Keratinocyte (primary cell): ENCODE data around the gene CCDC88A. TPM values are rescaled to one million over a fixed set of nuclear protein-coding genes. Genes with fewer than 3 reads are reported as not detected.

ENCODE experiments used
- DNase-seq: peaks from one replicate; pipeline ENCODE4 v3.0.0-alpha.2; 2011; ENCODE audit warnings: low read depth, missing footprints, low spot score
- FAIRE-seq: peaks from 2 replicates; lab custom pipeline; 2011; peaks lifted over from hg19 to GRCh38; lab: Jason Lieb, UNC
- H2AFZ ChIP-seq: 2 replicates; pipeline ENCODE4 v1.6.0; 2012; ENCODE audit warnings: low read length, control low read depth, inconsistent platforms; ENCODE audit not compliant: control insufficient read depth
- H3K27ac ChIP-seq: 2 replicates; pipeline ENCODE4 v1.5.1; 2011; ENCODE audit warnings: low read length; ENCODE audit not compliant: control insufficient read depth, insufficient read depth
- H3K27me3 ChIP-seq: 3 replicates; pipeline ENCODE4 v1.6.0; 2011; ENCODE audit warnings: low read length; ENCODE audit not compliant: control insufficient read depth, insufficient read depth; ENCODE audit errors: extremely low read depth
- H3K36me3 ChIP-seq, 2 experiments: 2 replicates in 1 of 2; 3 replicates in 1 of 2; pipeline ENCODE4 v1.5.1; 2011; ENCODE audit warnings: low read length in 2 of 2, mild to moderate bottlenecking in 1 of 2; ENCODE audit not compliant: control insufficient read depth in 2 of 2, insufficient read depth in 2 of 2; ENCODE audit errors: extremely low read depth in 1 of 2
- H3K4me1 ChIP-seq: 3 replicates; pipeline ENCODE4 v1.5.1; 2011; ENCODE audit warnings: low read length; ENCODE audit not compliant: control insufficient read depth, insufficient read depth; ENCODE audit errors: extremely low read depth
- H3K4me2 ChIP-seq: 3 replicates; pipeline ENCODE4 v1.6.0; 2011; ENCODE audit warnings: low read depth, low read length; ENCODE audit not compliant: control insufficient read depth, insufficient read depth; ENCODE audit errors: extremely low read depth
- H3K4me3 ChIP-seq, 3 experiments: fragments of 200-600 bp in 1 of 3; sonication (generic) in 1 of 3; 2 replicates in 2 of 3; 3 replicates in 1 of 3; pipeline ENCODE4 v1.5.1; 2011 to 2016; ENCODE audit warnings: low read length in 3 of 3, mild to moderate bottlenecking in 3 of 3, control low read depth in 2 of 3, inconsistent platforms in 1 of 3, low read depth in 1 of 3, mixed read lengths in 1 of 3, mixed run types in 1 of 3, moderate library complexity in 1 of 3; ENCODE audit not compliant: control insufficient read depth in 2 of 3, insufficient read depth in 2 of 3; ENCODE audit errors: extremely low read depth in 1 of 3
- H3K79me2 ChIP-seq: 2 replicates; pipeline ENCODE4 v1.6.0; 2012; ENCODE audit warnings: low read length; ENCODE audit not compliant: control insufficient read depth, insufficient read depth
- H3K9ac ChIP-seq: 3 replicates; pipeline ENCODE4 v1.6.0; 2011; ENCODE audit warnings: low read length; ENCODE audit not compliant: control insufficient read depth, insufficient read depth; ENCODE audit errors: extremely low read depth
- H3K9me1 ChIP-seq: 3 replicates; pipeline ENCODE4 v1.6.0; 2011; ENCODE audit warnings: low read length; ENCODE audit not compliant: control insufficient read depth, insufficient read depth; ENCODE audit errors: extremely low read depth
- H3K9me3 ChIP-seq: 2 replicates; pipeline ENCODE4 v1.5.1; 2012; ENCODE audit warnings: low read depth, low read length; ENCODE audit not compliant: control insufficient read depth
- H4K20me1 ChIP-seq: 3 replicates; pipeline ENCODE4 v1.6.0; 2011; ENCODE audit warnings: low read length; ENCODE audit not compliant: control insufficient read depth, insufficient read depth; ENCODE audit errors: extremely low read depth
- CTCF ChIP-seq, 3 experiments: IDR thresholded peaks in 1 of 3; conservative IDR thresholded peaks in 1 of 3; optimal IDR thresholded peaks in 1 of 3; 2 replicates in 2 of 3; 3 replicates in 1 of 3; pipeline versions ENCODE3 to v1.5.1; 2011; ENCODE audit warnings: low read length in 3 of 3, mild to moderate bottlenecking in 3 of 3, moderate library complexity in 2 of 3, control low read depth in 1 of 3, inconsistent platforms in 1 of 3; ENCODE audit not compliant: insufficient read depth in 2 of 3; ENCODE audit errors: extremely low read depth in 1 of 3
- EZH2 ChIP-seq: IDR thresholded peaks from one replicate; pipeline ENCODE4 v1.6.1; 2012; ENCODE audit warnings: inconsistent platforms, mild to moderate bottlenecking, low read length, moderate library complexity
- dilution Hi-C: fragments of 300-500 bp; cut with MboI; formaldehyde crosslinking; loops from one replicate; pipeline ENCODE4 v1.7.0; 2020; ENCODE audit warnings: low sequenced_read_pairs; ENCODE audit not compliant: extremely low pct_ligation_motif_present
- polyA plus RNA-seq, 5 experiments: library from polyadenylated mRNA; depleted of rRNA in 3 of 5; stranded (reverse) in 3 of 5; stranded (forward) in 1 of 5; unstranded in 1 of 5; fragments of >200 nt; gene quantifications; 1 replicate in 1 of 5; 2 replicates in 3 of 5; 3 replicates in 1 of 5; pipeline versions ENCODE4 v1.2.1 to v1.2.3, GENCODE V29; 2011 to 2012; ENCODE audit warnings: missing spikeins in 2 of 5, low read depth in 1 of 5, low replicate concordance in 1 of 5

CCDC88A gene
- polyA plus RNA-seq, 1 donor (not counting 4 experiments of a cell fraction or from before 2014, with no cell fraction given) = 21.3 TPM

GRCh38 chr2:55459279-55459678, 39.6 kb upstream of the CCDC88A start:
- FAIRE-seq (no peak), DNase-seq (no peak)
- Histone ChIP-seq H2AFZ (no peak overlapping the region), H3K9me1 (no peaks in the 10 kb centered on the region), H3K9ac (no peak overlapping the region), H3K27me3 (no peaks in the 10 kb centered on the region), H3K79me2 (no peaks in the 10 kb centered on the region), H3K4me3 (no peak overlapping the region), H3K9me3 (no peaks in the 10 kb centered on the region), H3K4me2 (no peak overlapping the region), H3K4me1 (no peaks in the 10 kb centered on the region), H4K20me1 (no peaks in the 10 kb centered on the region), H3K27ac (no peak overlapping the region), H3K36me3 (no peaks in the 10 kb centered on the region)
- dilution Hi-C loops = no loop called here
- no peak for TF ChIP-seq CTCF (optimal IDR thresholded peaks at IDR 0.05 in 1 of 3, IDR thresholded peaks at IDR 0.05 in 1 of 3, conservative IDR thresholded peaks at IDR 0.05 in 1 of 3; ENCODE audit: extremely low read depth in 1 of 3, insufficient read depth in 2 of 3, low read length in 3 of 3)
- TF ChIP-seq EZH2 = no peak

- dilution Hi-C loops = no loop called here
- H3K9me1 ChIP-seq = no peaks in the 10 kb centered on the region
- no peaks in the 10 kb centered on the region for H4K20me1 ChIP-seq
- DNase-seq = no peak
- no peak for FAIRE-seq
- no peaks in the 10 kb centered on the region for H3K36me3 ChIP-seq
- H3K27me3 ChIP-seq = no peaks in the 10 kb centered on the region
- H3K4me3 ChIP-seq = no peak overlapping the region
- no peak overlapping the region for H3K4me2 ChIP-seq
- TF ChIP-seq EZH2 = no peak
- H3K9ac ChIP-seq = no peak overlapping the region
- no peaks in the 10 kb centered on the region for H3K79me2 ChIP-seq
- H3K9me3 ChIP-seq = no peaks in the 10 kb centered on the region
- no peak overlapping the region for H3K27ac ChIP-seq
- H2AFZ ChIP-seq = no peak overlapping the region
- peaks cover 4% of the 10 kb centered on the region for H3K4me1 ChIP-seq
Measured at GRCh38 chr2:55454121-55454520, 34.5 kb upstream of the CCDC88A start.

- no peak for DNase-seq
- Histone ChIP-seq H3K9ac (no peak overlapping the region), H3K4me3 (no peak overlapping the region), H2AFZ (no peak overlapping the region), H3K4me2 (no peak overlapping the region), H3K4me1 (peaks cover 4% of the 10 kb centered on the region), H3K27ac (no peak overlapping the region), H3K9me1 (no peaks in the 10 kb centered on the region), H3K79me2 (no peaks in the 10 kb centered on the region), H4K20me1 (no peaks in the 10 kb centered on the region), H3K9me3 (no peaks in the 10 kb centered on the region), H3K36me3 (no peaks in the 10 kb centered on the region), H3K27me3 (no peaks in the 10 kb centered on the region)
- FAIRE-seq = peak; percentile 48
- dilution Hi-C loops = no loop called here
- no peak for TF ChIP-seq EZH2
- TF ChIP-seq CTCF (optimal IDR thresholded peaks at IDR 0.05 in 1 of 3, IDR thresholded peaks at IDR 0.05 in 1 of 3, conservative IDR thresholded peaks at IDR 0.05 in 1 of 3; ENCODE audit: extremely low read depth in 1 of 3, insufficient read depth in 2 of 3, low read length in 3 of 3) = no peak
Measured at GRCh38 chr2:55452879-55453278, 33.2 kb upstream of the CCDC88A start.
